ENCODE results near the gene MED15.

DNA sequence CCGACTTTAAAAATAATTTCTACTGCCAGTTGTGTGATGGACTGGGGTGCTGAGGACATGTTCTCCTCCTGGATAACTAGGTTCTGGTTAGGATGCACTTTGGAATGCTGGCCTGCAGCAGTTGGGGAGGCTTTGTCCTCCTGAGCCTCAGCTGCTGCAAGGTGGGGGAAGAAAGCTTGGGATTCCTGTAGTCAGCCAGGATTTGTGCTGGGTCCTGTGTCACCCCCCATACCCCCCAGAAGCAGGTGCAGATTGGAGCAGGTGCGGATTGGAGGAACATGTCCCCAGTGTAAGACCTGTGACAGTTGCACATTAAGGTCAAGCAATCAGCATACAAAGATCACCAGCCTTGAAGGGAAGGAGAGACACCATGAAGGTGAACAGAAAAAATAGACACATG is 51.1 kb downstream of the MED15 start:
- TF ChIP-seq MEF2A (IDR thresholded peaks at IDR 0.05; ENCODE audit: insufficient read depth, low read depth, low read length): no peak
- TF ChIP-seq SIX5 (IDR thresholded peaks at IDR 0.05; ENCODE audit: low read depth, low read length, severe bottlenecking): no peak
- TF ChIP-seq, protein P1, sequence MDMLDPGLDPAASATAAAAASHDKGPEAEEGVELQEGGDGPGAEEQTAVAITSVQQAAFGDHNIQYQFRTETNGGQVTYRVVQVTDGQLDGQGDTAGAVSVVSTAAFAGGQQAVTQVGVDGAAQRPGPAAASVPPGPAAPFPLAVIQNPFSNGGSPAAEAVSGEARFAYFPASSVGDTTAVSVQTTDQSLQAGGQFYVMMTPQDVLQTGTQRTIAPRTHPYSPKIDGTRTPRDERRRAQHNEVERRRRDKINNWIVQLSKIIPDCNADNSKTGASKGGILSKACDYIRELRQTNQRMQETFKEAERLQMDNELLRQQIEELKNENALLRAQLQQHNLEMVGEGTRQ (IDR thresholded peaks at IDR 0.05; ENCODE audit: borderline replicate concordance, low read depth, low read length): no peak
- TF ChIP-seq, protein P2, sequence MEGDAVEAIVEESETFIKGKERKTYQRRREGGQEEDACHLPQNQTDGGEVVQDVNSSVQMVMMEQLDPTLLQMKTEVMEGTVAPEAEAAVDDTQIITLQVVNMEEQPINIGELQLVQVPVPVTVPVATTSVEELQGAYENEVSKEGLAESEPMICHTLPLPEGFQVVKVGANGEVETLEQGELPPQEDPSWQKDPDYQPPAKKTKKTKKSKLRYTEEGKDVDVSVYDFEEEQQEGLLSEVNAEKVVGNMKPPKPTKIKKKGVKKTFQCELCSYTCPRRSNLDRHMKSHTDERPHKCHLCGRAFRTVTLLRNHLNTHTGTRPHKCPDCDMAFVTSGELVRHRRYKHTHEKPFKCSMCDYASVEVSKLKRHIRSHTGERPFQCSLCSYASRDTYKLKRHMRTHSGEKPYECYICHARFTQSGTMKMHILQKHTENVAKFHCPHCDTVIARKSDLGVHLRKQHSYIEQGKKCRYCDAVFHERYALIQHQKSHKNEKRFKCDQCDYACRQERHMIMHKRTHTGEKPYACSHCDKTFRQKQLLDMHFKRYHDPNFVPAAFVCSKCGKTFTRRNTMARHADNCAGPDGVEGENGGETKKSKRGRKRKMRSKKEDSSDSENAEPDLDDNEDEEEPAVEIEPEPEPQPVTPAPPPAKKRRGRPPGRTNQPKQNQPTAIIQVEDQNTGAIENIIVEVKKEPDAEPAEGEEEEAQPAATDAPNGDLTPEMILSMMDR (IDR thresholded peaks at IDR 0.05 in 2 of 3, conservative IDR thresholded peaks at IDR 0.05 in 1 of 3; ENCODE audit: control insufficient read depth in 2 of 3, extremely low read depth in 1 of 3, insufficient read depth in 1 of 3, low read depth in 3 of 3, low read length in 3 of 3): no peak
- TF ChIP-seq EP300 (IDR thresholded peaks at IDR 0.05; ENCODE audit: borderline replicate concordance in 1 of 2, control insufficient read depth in 1 of 2, low read depth in 2 of 2, low read length in 2 of 2): no peak
- no peak for TF ChIP-seq RAD21 (IDR thresholded peaks at IDR 0.05; ENCODE audit: insufficient read depth, low read depth, low read length)
- TF ChIP-seq RCOR1 (conservative IDR thresholded peaks at IDR 0.05; ENCODE audit: low read depth, low read length): no peak

Measured in GM12878 (cell line).